ENCODE measurements around the gene BABAM2.
"Not testable (repeated sequence)": the region's sequence is repeated elsewhere in the genome, so short reads cannot be mapped to it uniquely, and the experiment has no call there.

BABAM2 gene

DNA sequence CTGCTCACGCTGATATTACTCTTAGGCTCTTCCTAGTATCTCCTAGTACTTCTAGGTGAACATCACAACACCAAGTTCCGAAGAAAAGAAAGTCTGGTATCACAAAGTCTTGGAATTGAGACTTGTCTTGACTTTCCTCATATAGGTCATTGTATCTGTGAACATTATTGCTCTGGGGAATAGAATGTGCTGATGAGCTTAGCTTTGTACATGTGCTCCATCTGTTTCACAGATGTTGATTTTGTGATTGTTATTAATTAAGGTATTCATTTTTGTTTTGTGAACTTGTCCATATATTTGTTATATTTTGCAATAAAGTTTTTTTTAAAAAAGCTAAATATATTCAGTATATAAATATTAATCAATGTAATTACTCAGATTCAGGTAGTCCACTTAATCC, 111.7 kb downstream of the BABAM2 start:
- Histone ChIP-seq H3K4me1 (ENCODE audit: control insufficient read depth in 1 of 2, insufficient read depth in 2 of 2, low read length in 2 of 2) (no peaks in the 10 kb centered on the region), H3K4me3 (ENCODE audit: low read depth in 1 of 2, low read length in 2 of 2) (no peak overlapping the region), H3K27me3 (ENCODE audit: low read depth, low read length) (no peaks in the 10 kb centered on the region), H3K9me3 (ENCODE audit: control insufficient read depth in 1 of 2, low read length in 2 of 2) (no peaks in the 10 kb centered on the region), H3K36me3 (ENCODE audit: control insufficient read depth in 1 of 2, insufficient read depth in 2 of 2, low read length in 2 of 2) (no peaks in the 10 kb centered on the region), H3K27ac (ENCODE audit: low read length) (no peak overlapping the region)

- H3K36me3 ChIP-seq (ENCODE audit: control insufficient read depth in 1 of 2, insufficient read depth in 2 of 2, low read length in 2 of 2), result no peaks in the 10 kb centered on the region
- no peaks in the 10 kb centered on the region for H3K9me3 ChIP-seq (ENCODE audit: control insufficient read depth in 1 of 2, low read length in 2 of 2)
- H3K4me1 ChIP-seq (ENCODE audit: control insufficient read depth in 1 of 2, insufficient read depth in 2 of 2, low read length in 2 of 2), result no peaks in the 10 kb centered on the region
- H3K4me3 ChIP-seq (ENCODE audit: low read depth in 1 of 2, low read length in 2 of 2), result no peak overlapping the region
- H3K27me3 ChIP-seq (ENCODE audit: low read depth, low read length), result no peaks in the 10 kb centered on the region
- H3K27ac ChIP-seq (ENCODE audit: low read length), result no peak overlapping the region
These were observed 113.6 kb downstream of the BABAM2 start for GRCh38 chr2:28004086-28004485.

- H3K27ac ChIP-seq (ENCODE audit: low read length), result no peak overlapping the region
- no peaks in the 10 kb centered on the region for H3K36me3 ChIP-seq (ENCODE audit: control insufficient read depth in 1 of 2, insufficient read depth in 2 of 2, low read length in 2 of 2)
- no peak overlapping the region for H3K4me3 ChIP-seq (ENCODE audit: low read depth in 1 of 2, low read length in 2 of 2)
- no peaks in the 10 kb centered on the region for H3K27me3 ChIP-seq (ENCODE audit: low read depth, low read length)
- peaks cover 0 to 3% of the 10 kb centered on the region in 2 donors for H3K4me1 ChIP-seq (ENCODE audit: control insufficient read depth in 1 of 2, insufficient read depth in 2 of 2, low read length in 2 of 2)
- no peaks in the 10 kb centered on the region for H3K9me3 ChIP-seq (ENCODE audit: control insufficient read depth in 1 of 2, low read length in 2 of 2)
These were observed 119.2 kb downstream of the BABAM2 start for GRCh38 chr2:28009732-28010131.

DNA sequence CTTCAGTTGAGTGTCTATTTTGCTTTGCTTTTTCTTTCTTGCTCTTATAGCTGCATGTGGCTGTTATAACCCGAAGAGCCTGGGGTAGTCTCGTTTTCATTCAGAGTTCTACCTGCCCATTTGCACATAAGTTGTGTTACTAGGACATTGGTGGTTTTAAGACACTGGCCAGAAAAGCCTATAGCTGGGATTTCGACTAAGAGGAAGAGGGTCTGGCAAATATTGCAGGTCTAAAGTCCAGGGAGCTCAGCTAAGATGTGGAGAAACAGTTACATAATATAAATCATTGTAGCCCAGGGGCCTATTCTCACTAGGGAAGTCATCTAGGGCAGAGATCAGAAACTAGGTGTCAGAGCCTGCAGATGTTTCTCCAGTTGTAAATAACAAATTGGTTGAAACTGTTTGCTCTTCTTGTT, 120.8 kb downstream of the BABAM2 start:
- H3K27me3 ChIP-seq (ENCODE audit: low read depth, low read length), result no peaks in the 10 kb centered on the region
- H3K27ac ChIP-seq (ENCODE audit: low read length), result no peak overlapping the region
- no peaks in the 10 kb centered on the region for H3K9me3 ChIP-seq (ENCODE audit: control insufficient read depth in 1 of 2, low read length in 2 of 2)
- no peaks in the 10 kb centered on the region for H3K36me3 ChIP-seq (ENCODE audit: control insufficient read depth in 1 of 2, insufficient read depth in 2 of 2, low read length in 2 of 2)
- peaks cover 0 to 3% of the 10 kb centered on the region in 2 donors for H3K4me1 ChIP-seq (ENCODE audit: control insufficient read depth in 1 of 2, insufficient read depth in 2 of 2, low read length in 2 of 2)
- no peak overlapping the region for H3K4me3 ChIP-seq (ENCODE audit: low read depth in 1 of 2, low read length in 2 of 2)

DNA sequence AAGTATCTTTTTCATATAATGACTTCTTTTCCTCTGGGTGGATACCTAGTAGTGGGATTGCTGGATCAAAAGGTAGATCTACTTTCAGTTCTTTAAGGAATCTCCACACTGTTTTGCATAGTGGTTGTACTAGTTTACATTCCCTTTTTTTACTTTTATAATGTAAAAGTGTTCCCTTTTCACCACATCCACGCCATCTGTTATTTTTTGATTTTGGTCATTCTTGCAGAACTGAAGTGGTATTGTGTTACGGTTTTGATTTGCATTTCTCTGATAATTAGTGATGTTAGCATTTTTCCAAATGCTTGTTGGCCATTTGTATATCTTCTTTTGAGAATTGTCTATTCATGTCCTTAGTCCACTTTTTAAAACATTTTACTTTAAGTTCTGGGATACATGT, 127.9 kb downstream of the BABAM2 start:
- not testable (repeated sequence) for H3K4me3 ChIP-seq (ENCODE audit: low read depth in 1 of 2, low read length in 2 of 2); H3K27ac ChIP-seq (ENCODE audit: low read length); H3K27me3 ChIP-seq (ENCODE audit: low read depth, low read length); H3K9me3 ChIP-seq (ENCODE audit: control insufficient read depth in 1 of 2, low read length in 2 of 2); H3K36me3 ChIP-seq (ENCODE audit: control insufficient read depth in 1 of 2, insufficient read depth in 2 of 2, low read length in 2 of 2); H3K4me1 ChIP-seq (ENCODE audit: control insufficient read depth in 1 of 2, insufficient read depth in 2 of 2, low read length in 2 of 2)

- H3K9me3 ChIP-seq (ENCODE audit: control insufficient read depth in 1 of 2, low read length in 2 of 2); H3K27ac ChIP-seq (ENCODE audit: low read length); H3K36me3 ChIP-seq (ENCODE audit: control insufficient read depth in 1 of 2, insufficient read depth in 2 of 2, low read length in 2 of 2); H3K4me3 ChIP-seq (ENCODE audit: low read depth in 1 of 2, low read length in 2 of 2); H3K4me1 ChIP-seq (ENCODE audit: control insufficient read depth in 1 of 2, insufficient read depth in 2 of 2, low read length in 2 of 2); H3K27me3 ChIP-seq (ENCODE audit: low read depth, low read length): not testable (repeated sequence)
These were observed 129.0 kb downstream of the BABAM2 start for GRCh38 chr2:28019521-28019920.

DNA sequence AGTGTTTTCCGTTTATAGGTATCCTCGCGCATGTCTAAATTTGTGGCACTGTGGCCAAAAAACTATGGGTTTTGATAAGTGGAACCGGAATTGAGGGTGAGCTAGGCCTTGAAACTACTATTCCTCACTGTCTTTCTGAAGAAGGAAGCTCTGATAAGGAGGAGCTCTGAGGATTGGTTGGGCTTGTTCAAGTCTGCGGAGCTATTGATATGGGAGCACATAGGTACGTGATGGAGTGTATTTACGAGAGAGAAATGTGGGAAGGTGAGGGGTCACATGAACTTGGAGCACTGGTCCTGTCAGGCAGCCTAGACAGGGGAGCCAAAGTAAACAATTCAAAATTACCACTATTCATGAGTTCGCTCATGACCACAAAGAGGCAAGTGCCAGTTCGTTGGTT, 131.4 kb downstream of the BABAM2 start:
- Histone ChIP-seq H3K4me3 (ENCODE audit: low read depth in 1 of 2, low read length in 2 of 2) (no peak overlapping the region), H3K9me3 (ENCODE audit: control insufficient read depth in 1 of 2, low read length in 2 of 2) (peaks cover 0 to 2% of the 10 kb centered on the region in 2 donors), H3K27ac (ENCODE audit: low read length) (no peak overlapping the region), H3K4me1 (ENCODE audit: control insufficient read depth in 1 of 2, insufficient read depth in 2 of 2, low read length in 2 of 2) (no peaks in the 10 kb centered on the region), H3K27me3 (ENCODE audit: low read depth, low read length) (no peaks in the 10 kb centered on the region), H3K36me3 (ENCODE audit: control insufficient read depth in 1 of 2, insufficient read depth in 2 of 2, low read length in 2 of 2) (peaks cover under 1 to 5% of the 10 kb centered on the region in 2 donors)

DNA sequence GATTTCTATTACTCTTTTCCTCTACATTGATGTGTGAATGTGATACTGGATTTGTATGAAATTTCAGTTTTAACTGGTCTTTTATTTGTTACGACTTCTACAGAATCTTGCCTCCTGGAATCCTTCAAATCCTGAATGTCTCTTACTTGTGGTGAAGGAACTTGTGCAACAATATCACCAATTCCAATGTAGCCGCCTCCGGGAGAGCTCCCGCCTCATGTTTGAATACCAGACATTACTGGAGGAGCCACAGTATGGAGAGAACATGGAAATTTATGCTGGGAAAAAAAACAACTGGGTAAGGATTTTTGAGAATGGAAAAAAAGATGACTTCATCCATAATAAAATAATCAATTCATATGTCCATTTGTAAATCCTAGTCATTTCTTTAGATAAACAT, 134.6 kb downstream of the BABAM2 start:
- Histone ChIP-seq H3K4me1 (ENCODE audit: control insufficient read depth in 1 of 2, insufficient read depth in 2 of 2, low read length in 2 of 2) (no peaks in the 10 kb centered on the region), H3K9me3 (ENCODE audit: control insufficient read depth in 1 of 2, low read length in 2 of 2) (peaks cover 0 to 2% of the 10 kb centered on the region in 2 donors), H3K4me3 (ENCODE audit: low read depth in 1 of 2, low read length in 2 of 2) (no peak overlapping the region), H3K27me3 (ENCODE audit: low read depth, low read length) (no peaks in the 10 kb centered on the region), H3K27ac (ENCODE audit: low read length) (no peak overlapping the region), H3K36me3 (ENCODE audit: control insufficient read depth in 1 of 2, insufficient read depth in 2 of 2, low read length in 2 of 2) (peaks cover 5 to 6% of the 10 kb centered on the region in 2 donors)

DNA sequence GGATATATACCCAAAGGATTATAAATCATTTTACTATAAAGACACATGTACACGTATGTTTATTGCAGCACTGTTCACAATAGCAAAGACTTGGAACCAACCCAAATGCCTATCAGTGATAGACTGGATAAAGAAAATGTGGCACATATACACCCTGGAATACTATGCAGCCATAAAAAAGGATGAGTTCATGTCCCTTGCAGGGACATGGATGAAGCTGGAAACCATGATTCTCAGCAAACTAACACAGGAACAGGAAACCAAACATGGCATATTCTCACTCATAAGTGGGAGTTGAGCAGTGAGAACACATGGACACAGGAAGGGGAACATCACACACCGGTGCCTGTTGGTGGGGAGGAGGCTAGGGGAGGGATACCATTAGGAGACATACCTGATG, 135.7 kb downstream of the BABAM2 start:
- H3K27me3 ChIP-seq (ENCODE audit: low read depth, low read length); H3K9me3 ChIP-seq (ENCODE audit: control insufficient read depth in 1 of 2, low read length in 2 of 2); H3K36me3 ChIP-seq (ENCODE audit: control insufficient read depth in 1 of 2, insufficient read depth in 2 of 2, low read length in 2 of 2); H3K4me3 ChIP-seq (ENCODE audit: low read depth in 1 of 2, low read length in 2 of 2); H3K4me1 ChIP-seq (ENCODE audit: control insufficient read depth in 1 of 2, insufficient read depth in 2 of 2, low read length in 2 of 2); H3K27ac ChIP-seq (ENCODE audit: low read length): not testable (repeated sequence)

- H3K27me3 ChIP-seq (ENCODE audit: low read depth, low read length), result no peaks in the 10 kb centered on the region
- peaks cover 5 to 6% of the 10 kb centered on the region in 2 donors for H3K36me3 ChIP-seq (ENCODE audit: control insufficient read depth in 1 of 2, insufficient read depth in 2 of 2, low read length in 2 of 2)
- H3K9me3 ChIP-seq (ENCODE audit: control insufficient read depth in 1 of 2, low read length in 2 of 2), result peaks cover 0 to 2% of the 10 kb centered on the region in 2 donors
- H3K4me1 ChIP-seq (ENCODE audit: control insufficient read depth in 1 of 2, insufficient read depth in 2 of 2, low read length in 2 of 2), result peaks cover 0 to 6% of the 10 kb centered on the region in 2 donors
- no peak overlapping the region for H3K27ac ChIP-seq (ENCODE audit: low read length)
- H3K4me3 ChIP-seq (ENCODE audit: low read depth in 1 of 2, low read length in 2 of 2), result no peak overlapping the region
These were observed 137.5 kb downstream of the BABAM2 start for GRCh38 chr2:28028025-28028424.

DNA sequence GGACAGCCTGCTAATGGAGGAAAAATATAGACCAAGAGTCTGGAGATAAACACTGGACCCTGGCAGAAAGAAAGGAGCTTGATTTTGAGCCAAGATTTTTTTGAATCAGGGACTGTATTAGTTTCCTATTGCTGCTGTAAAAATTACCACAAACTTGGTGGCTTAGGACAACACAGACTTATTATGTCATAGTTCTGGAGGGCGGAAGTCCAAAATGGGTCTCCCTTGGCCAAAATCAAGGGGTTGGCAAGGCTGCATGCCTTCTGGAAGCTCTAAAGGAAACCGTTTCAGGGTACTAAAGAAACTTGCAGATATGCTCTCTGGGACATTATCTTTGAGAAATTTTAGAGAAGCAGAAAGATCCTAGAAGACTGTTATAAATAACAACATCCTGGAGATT, 140.1 kb downstream of the BABAM2 start:
- peaks cover 0 to 2% of the 10 kb centered on the region in 2 donors for H3K9me3 ChIP-seq (ENCODE audit: control insufficient read depth in 1 of 2, low read length in 2 of 2)
- H3K36me3 ChIP-seq (ENCODE audit: control insufficient read depth in 1 of 2, insufficient read depth in 2 of 2, low read length in 2 of 2), result peaks cover 3 to 6% of the 10 kb centered on the region in 2 donors
- no peak overlapping the region for H3K4me3 ChIP-seq (ENCODE audit: low read depth in 1 of 2, low read length in 2 of 2)
- H3K27ac ChIP-seq (ENCODE audit: low read length), result no peak overlapping the region
- H3K4me1 ChIP-seq (ENCODE audit: control insufficient read depth in 1 of 2, insufficient read depth in 2 of 2, low read length in 2 of 2), result peaks cover 0 to 6% of the 10 kb centered on the region in 2 donors
- H3K27me3 ChIP-seq (ENCODE audit: low read depth, low read length), result no peaks in the 10 kb centered on the region

- Histone ChIP-seq H3K9me3 (ENCODE audit: control insufficient read depth in 1 of 2, low read length in 2 of 2) (no peaks in the 10 kb centered on the region), H3K36me3 (ENCODE audit: control insufficient read depth in 1 of 2, insufficient read depth in 2 of 2, low read length in 2 of 2) (no peaks in the 10 kb centered on the region), H3K4me1 (ENCODE audit: control insufficient read depth in 1 of 2, insufficient read depth in 2 of 2, low read length in 2 of 2) (peaks cover 0 to 6% of the 10 kb centered on the region in 2 donors), H3K27ac (ENCODE audit: low read length) (no peak overlapping the region), H3K27me3 (ENCODE audit: low read depth, low read length) (no peaks in the 10 kb centered on the region), H3K4me3 (ENCODE audit: low read depth in 1 of 2, low read length in 2 of 2) (no peak overlapping the region)
These were observed 142.3 kb downstream of the BABAM2 start for GRCh38 chr2:28032816-28033215.

Data from muscle layer of duodenum (tissue), 2 donors.